ENCODE results near the gene FRMD4A.

- no peak for TF ChIP-seq USF2 (IDR thresholded peaks at IDR 0.05; ENCODE audit: borderline replicate concordance, low read depth, low read length)
- TF ChIP-seq CTCF (IDR thresholded peaks at IDR 0.05): no peak
- no peak for TF ChIP-seq EZH2phosphoT487 (IDR thresholded peaks at IDR 0.05; ENCODE audit: borderline replicate concordance, low read depth)
- no peak for TF ChIP-seq REST (IDR thresholded peaks at IDR 0.05; ENCODE audit: low read depth, low read length)
- TF ChIP-seq ZBTB33 (IDR thresholded peaks at IDR 0.05; ENCODE audit: borderline replicate concordance, low read depth): 0 out of 2 replicates have a peak, but pooled peaks have one; percentile 21
- TF ChIP-seq FOXM1 (IDR thresholded peaks at IDR 0.05; ENCODE audit: low read depth): no peak
- peak; percentile 80 for TF ChIP-seq RCOR1 (IDR thresholded peaks at IDR 0.05; ENCODE audit: low read length)
- peak; percentile 45; the same call in 1 of the 2 replicates for TF ChIP-seq TAF1 (IDR thresholded peaks at IDR 0.05; ENCODE audit: borderline replicate concordance, low read depth, low read length)
- TF ChIP-seq EP300 (IDR thresholded peaks at IDR 0.05; ENCODE audit: borderline replicate concordance in 1 of 2, low read depth in 1 of 2, low read length in 1 of 2): peak; percentile 69 to 87
- TF ChIP-seq JUND (IDR thresholded peaks at IDR 0.05): peak; percentile 57; the same call in 1 of the 2 replicates
Measured at GRCh38 chr10:14074062-14074884, 256.5 kb downstream of the FRMD4A start.
